Activated CD8-positive, alpha-beta memory T cell treated with anti-CD3 and anti-CD28 coated beads for 48 hours (primary cell): Measurements from ENCODE around the gene BCAP29.
"Not testable (repeated sequence)": the region's sequence is repeated elsewhere in the genome, so short reads cannot be mapped to it uniquely, and the experiment has no call there.

Experiments used
- DNase-seq, 3 experiments: peaks; one replicate each; pipeline ENCODE4 v3.0.0-alpha.2; 2020; ENCODE audit warnings: low read depth in 2 of 3, low spot score in 2 of 3

The BCAP29 gene

DNA sequence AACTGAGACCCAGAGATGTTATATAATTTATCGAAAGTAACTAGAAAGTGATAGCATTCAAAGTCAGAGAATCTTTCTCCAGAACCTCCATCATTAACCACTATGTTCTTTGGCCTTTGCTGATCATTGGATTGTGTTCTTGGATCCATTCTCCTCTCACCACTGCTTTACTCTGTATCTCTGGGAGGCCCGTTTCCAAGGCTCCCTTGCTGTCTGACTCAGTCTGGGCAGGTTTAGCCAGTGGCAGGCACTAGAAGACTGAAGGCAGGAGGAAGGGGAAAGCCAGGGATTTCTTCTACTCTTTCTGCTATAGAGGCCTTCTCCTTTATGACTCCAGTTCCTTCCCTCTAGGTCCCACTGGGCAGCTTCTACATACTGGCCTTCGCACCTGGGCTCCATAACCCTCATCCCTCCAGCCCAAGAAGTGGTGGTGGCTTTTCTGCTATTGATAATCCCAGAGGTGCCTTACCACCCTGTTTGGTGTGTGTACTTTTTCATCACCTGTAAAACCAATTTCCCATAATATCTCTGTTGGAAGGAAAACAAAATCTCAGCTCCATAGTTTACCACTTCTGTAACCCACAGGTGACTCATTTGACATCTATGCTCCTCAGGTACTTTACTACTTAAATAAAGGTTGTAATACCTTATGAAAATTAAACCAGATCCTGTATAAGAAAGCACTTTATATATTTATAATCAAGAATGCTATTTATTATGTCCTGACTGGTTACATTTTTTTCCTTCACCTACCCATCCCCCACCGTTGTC, 36.0 kb downstream of the BCAP29 start:
- no peak for DNase-seq

DNA sequence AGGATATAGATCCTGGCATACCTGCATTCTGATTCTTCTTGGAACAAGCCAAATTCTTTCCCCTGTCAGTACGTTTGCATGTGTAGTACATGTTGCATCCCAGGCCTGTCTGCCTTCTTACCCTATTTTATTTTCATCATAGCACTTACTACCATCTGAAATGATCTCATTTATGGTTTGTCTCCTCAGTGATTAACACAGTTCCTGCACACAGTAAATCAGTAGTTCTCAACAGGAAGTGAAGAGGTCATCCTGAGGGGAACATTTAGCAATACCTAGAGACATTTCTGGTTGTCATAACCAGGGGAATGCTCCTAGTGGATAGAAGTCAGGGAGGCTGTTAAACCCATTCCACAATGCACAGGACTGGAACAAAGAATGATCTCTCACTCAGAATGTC, 42.4 kb downstream of the BCAP29 start:
- no peak for DNase-seq

DNA sequence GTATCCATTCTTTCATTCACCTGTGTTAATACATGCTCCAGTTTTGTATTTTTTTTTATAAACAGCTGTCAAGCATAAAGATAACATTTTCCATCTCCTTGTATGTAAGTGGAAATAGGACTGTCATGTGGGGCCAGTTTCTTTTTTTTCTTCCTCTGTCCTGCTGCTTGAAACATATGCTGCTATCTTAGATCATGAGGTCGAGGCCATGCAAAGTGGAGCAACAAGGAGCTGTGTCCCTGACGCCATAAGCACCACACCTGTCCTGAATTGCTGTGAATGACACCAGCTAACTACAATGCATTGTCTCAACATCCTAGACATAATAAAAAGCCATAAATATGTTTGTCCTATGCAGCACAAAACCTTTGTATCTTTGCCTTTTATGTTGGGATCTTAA, 42.8 kb downstream of the BCAP29 start:
- DNase-seq = no peak

DNA sequence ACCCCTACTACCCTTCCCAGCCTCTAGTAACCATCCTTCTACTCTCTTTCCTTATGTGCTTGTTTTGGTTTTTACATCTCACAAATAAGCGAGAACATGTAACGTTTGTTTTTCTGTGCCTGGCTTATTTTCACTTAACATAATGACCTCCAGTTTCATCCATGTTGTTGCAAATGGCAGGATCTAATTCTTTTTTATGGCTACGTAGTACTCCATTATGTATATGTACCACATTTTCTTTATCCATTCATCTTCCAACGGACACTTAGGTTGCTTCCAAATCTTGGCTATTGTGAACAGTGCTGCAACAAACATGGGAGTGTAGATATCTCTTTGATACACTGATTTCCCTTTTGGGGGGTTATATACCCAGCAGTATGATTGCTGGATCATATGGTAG, 47.0 kb downstream of the BCAP29 start:
- no peak for DNase-seq

DNA sequence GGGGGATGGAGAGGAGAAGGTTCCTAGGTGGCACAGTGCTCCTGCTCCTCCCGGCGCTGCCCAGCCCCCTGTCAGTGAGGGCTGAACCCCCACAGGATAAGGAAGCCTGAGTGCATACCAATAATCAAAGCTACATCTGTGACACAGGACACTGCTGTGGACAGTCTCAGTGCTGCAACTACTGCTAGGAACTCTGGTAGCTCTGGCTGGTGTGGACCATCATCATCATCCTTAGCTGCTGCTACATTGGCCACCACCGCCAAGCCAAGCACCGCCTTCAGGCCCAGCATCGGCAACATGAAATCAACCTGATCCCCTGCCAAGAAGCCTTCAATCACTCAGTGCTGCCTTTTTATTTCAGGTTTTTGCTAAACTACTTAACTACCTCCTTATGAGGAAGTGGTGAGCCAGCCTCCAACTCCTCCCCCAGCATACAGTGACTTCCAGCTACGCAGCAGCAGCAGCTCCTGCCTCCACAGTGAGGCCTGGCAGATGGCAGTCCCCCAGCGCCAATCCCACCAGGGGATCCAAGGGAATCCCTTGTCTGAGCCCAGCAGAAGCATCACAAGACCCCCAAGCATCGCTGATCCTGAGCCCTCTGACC, 48.5 kb downstream of the BCAP29 start:
- no peak for DNase-seq

DNA sequence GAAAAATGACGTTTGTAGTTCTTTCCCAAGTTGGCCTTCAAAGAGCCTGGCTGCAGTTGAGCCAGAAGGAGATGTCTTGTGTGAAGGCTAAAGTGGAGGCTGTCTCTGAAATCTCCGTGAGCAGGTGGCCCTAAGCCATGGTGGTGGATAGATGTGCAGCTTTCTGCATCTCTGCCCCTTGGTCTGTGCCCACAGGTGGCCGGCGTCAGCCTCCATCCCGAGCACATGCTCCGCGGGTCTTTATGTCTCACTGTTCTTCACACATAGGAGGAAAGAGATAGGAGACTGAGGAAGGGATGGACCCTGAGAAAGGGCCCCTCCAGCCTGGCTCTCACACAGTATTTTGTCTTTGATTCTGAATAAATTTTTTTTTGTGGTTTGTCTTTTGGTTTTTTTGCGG, 50.3 kb downstream of the BCAP29 start:
- DNase-seq = no peak

DNA sequence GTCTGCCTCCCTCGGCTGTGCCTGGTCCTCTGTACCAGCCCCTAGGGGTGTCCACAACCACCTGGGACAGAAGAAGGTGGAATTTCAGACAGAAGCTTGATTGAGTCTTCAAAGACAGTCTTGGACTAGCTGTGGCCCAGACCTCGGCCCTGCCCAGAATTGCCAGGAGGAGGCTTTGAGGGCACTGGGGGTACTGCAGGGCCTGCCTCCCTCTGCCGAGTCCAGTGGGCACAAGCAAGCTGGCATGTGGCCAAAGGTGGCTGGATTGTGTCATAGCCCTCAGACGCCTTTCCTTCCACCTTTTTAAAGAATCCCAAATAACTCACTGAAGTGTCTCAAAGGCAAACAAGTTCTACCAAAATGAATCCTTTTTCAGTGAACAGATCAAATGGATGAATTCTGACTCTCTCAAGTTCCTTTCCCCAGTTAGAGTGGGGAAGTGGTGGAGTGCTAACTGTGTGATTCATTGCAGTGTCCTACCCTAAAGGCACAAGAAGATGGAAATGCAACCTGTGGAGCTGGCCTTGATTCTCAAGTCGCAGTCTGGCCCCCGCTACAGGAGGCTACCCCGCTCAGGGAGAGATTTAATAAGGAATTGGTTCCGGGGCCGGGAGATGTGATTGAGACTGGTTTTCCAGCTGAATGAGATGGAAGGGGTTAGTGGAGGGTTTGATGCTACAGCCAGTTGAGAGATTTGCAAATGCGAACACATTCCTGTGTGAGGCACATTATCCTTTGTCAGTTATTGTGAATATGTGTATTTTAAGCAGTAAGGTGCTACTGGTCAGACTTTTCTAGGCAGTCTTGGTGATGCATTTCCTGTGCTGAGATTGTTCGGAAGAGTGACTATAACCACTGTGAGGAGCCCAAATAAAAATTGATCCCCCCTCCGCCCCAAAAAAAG, 51.8 kb downstream of the BCAP29 start:
- no peak for DNase-seq

DNA sequence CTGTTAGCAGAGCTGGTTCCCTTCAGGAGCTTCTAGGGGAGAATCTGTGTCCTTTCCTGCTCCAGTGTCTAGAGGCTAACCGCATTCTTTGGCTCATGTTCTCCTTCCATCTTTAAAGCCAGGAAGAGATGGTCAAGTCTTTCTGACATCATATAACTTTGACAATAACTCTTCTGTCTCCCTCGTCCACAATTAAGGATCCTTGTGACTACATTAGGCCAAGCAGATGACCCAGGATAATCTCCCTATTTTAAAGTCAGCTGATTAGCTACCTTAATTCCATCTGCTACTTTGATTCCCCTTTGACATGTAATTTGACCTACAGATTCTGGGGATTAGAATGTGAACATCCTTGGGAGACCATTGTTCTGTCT, 52.4 kb downstream of the BCAP29 start:
- DNase-seq = no peak

DNA sequence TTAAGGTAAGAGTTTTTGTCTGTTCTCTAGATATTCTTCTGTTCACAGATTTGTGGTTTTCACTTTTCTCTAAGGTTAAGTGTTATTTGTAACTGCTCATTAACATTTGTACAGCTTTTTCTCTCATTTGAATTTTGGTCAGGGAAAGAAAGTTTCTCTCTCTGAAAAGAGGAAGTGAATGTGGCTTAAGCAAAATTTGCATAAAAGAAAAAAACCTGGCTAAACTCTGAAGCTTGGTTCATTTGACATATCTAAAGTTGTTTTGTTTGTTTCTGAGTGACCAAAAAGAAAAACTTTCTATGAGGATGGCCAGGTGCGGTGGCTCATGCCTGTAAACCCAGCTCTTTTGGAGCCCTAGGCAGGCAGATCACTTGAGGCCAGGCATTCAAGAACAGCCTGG, 58.5 kb downstream of the BCAP29 start:
- no peak for DNase-seq

DNA sequence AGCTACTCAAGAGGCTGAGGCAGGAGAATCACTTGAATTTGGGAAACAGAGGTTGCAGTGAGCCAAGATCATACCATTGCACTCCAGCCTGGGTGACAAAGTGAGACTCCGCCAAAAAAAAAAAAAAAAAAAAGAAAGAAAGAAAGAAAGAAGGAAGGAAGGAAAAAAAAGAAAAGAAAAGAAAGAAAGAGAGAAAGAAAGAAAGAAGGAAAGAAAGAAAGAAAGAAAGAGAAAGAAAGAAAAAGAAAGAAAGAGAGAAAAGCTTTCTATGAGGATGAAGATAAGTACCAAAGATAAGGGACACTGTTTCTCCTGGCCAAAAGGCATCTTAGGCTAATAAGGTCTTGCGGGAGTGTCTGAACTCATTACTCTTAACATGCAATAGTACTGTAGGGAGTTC, 59.0 kb downstream of the BCAP29 start:
- not testable (repeated sequence) for DNase-seq

DNA sequence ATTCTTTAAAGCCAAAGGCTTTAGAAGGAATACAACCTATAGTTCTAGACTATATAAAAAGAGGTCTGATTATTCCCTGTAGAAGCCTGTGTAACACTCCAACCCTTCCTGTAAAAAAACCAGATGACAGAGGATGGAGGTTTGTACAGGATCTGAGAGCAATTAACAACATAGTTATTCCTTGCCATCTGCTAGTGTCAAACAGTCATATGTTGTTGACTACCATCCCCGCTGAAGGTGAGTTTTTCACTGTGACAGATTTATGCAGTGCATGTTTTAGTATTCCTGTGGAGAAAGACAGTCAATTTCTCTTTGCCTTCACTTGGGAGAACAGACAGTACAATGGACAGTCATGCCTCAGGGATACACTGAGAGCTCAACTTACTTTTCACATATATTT, 61.6 kb downstream of the BCAP29 start:
- no peak for DNase-seq

DNA sequence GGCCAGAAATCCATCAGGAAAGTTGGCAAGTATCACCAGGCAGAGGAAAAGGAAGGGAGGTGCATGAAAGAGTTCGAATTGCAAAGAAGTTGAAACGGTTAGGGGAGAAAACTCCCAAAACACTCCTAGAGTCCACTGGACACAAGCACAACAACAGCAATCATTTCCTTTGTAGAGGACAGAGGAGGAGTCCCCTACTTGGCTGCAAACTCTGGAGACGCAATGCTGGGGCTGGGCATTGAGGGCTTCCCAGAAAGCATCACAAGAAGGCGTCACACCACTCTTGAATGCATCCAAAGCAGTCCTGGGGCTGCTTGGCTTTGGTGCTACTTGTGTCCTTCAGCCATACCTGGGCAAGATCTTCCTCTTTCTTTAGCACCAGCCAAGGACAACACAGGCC, 62.5 kb downstream of the BCAP29 start:
- DNase-seq = no peak

DNA sequence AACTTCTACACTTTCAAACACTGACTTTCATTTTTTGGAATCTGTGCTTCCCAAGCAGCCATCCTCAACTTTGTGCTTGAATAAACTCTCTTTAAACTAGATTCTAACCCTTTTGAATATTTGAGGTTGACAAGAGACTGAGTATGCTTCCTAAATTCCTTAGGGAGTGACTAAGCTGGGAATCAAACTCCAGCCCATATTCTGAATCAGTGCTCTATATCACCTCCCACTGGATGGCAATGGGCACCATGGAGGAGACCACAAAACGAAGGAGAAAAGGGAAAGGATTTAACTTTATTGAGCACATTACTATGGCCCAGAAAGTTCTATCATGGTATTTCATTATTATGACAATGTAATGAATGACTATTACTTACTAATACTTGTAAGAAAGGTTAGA, 63.4 kb downstream of the BCAP29 start:
- DNase-seq = no peak

DNA sequence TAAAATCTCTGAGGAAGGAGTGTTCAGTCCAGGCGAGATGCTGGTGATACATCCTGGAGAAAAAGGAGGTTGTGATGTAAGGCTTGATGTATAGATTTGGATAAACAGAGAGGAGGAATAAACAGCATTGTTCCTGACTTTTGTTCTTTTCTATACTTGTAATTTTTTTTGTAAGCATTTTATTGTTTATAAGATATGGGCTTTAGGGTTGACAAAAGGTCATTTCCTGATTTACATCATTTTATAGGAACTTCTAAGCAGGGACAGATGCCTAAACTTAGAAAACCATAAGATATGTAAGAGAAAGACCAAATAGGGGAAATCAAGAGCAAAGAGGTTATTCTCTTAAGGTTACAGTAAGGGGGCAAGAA, 63.9 kb downstream of the BCAP29 start:
- no peak for DNase-seq

DNA sequence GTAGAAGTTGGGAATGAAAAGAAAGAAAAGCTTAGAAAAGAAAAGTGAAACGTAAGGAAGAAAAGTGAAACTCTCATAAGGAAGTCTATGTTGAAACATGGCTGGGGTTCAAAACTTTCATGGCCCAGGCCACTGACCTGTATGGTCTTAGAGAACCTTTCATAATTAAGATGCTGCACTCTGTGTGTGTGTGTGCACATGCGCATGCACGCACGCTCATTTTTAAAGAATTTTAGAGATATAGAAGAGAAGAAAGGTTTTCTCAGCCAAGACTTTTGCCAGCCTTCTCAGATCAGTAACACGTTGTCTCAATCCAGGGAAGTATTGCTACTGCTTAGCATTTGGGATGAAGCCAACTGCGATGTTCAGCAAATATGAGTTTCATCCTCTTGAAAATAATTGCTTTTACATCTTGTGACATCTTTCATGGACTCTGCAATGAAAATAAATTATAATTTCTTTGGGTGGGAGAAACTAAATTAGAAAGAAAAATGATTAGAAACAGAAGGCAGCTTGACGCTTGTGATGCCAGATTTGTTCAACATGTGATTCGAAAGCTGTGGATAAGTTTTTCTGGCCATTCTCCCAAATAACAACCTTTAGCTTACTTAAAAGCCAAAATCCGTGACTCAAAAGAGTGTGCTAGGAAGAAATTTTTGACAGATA, 64.4 kb downstream of the BCAP29 start:
- DNase-seq = no peak

DNA sequence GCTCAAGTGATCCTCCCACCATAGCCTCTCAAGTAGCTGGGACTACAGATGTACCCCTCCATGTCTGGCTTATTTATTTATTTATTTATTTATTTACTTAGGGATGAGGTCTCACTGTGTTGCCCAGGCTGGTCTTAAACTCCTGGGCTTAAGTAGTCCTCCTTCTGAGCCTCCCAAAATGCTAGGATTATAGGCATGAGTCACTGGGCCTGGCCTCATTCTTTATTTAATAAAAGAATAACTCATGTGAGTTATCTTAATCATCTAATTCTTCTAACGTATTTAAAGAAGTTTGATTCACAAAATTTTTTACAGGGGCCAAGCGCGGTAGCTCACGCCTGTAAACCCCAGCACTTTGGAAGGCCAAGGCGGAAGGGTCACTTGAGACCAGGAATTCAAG, 72.6 kb downstream of the BCAP29 start:
- DNase-seq = no peak

DNA sequence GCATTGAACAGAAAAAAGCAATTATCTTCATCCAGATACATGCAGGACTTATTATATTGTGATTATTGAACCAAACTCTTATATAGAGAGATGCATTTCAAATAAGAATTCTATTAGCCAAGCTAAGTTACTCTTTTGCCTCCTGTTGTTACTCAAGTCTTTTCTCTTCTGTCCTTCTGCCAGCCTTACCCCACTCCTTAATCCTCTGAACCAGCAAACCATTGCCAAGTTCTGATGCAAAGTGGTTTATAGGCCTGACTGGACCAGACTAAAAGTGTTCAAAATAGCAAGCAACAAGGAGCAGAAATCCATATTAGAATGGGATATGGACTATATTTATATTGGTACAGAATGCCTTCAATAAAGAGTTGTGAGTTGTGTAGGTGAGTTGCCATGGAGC, 78.4 kb downstream of the BCAP29 start:
- no peak for DNase-seq

DNA sequence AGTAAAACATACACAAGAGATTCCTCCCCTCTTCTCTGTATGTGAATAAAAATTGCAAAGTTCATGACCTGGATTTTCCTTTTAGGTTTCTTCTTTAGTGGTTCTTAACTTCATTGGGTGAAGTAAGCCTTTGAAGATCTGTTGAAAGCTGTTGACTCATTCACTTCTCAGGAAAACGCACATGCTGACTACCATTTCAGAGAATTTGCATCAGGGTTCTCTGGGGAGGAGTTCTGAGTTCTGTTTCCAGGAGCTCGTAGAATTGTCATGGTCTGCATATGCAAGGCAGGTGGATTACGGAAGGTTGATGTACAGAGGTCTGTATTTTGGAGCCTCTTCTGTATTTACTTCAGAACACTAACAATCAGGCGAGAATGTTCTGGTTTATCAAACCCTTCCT, 79.6 kb downstream of the BCAP29 start:
- DNase-seq = no peak

DNA sequence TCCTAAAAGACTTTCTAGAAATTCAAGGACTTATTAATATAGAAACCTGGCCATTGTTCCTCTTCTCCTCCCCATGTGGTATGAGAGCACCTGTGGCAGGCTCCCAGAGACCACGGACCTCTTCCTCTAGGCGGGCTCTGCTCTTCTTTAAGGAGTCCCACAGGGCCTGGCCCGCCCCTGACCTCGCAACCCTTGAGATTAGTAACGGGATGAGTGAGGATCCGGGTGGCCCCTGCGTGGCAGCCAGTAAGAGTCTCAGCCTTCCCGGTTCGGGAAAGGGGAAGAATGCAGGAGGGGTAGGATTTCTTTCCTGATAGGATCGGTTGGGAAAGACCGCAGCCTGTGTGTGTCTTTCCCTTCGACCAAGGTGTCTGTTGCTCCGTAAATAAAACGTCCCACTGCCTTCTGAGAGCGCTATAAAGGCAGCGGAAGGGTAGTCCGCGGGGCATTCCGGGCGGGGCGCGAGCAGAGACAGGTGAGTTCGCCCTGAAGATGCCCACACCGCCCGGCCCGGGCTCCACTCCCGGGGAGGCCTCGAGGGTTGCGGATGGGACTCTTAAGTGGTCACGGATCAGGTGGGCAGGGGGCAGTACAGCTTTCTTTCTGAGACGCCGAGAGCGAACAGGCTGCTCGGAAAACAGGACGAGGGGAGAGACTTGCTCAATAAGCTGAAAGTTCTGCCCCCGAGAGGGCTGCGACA, 80.5 kb downstream of the BCAP29 start, which contains the start of gene SLC26A4:
Gene SLC26A4 (plus strand): TSS at position 448 of the 700 bp plus-strand sequence. CDS start 814 bp downstream, outside the sequence.
- DNase-seq = peak; percentile 18 to 41 (median 23)

DNA sequence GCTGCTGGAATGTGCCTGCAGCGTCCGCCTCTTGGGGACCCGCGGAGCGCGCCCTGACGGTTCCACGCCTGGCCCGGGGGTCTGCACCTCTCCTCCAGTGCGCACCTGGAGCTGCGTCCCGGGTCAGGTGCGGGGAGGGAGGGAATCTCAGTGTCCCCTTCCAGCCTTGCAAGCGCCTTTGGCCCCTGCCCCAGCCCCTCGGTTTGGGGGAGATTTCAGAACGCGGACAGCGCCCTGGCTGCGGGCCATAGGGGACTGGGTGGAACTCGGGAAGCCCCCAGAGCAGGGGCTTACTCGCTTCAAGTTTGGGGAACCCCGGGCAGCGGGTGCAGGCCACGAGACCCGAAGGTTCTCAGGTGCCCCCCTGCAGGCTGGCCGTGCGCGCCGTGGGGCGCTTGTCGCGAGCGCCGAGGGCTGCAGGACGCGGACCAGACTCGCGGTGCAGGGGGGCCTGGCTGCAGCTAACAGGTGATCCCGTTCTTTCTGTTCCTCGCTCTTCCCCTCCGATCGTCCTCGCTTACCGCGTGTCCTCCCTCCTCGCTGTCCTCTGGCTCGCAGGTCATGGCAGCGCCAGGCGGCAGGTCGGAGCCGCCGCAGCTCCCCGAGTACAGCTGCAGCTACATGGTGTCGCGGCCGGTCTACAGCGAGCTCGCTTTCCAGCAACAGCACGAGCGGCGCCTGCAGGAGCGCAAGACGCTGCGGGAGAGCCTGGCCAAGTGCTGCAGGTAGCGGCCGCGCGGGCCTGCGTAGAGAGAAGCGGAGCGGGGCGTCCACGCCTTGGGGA, 81.2 kb downstream of the BCAP29 start:
- peak; percentile 18 to 23 (median 23) for DNase-seq
